GM19025 (cell line): ENCODE measurements around the gene TGFBR3.

Experiments
- ATAC-seq: cut with Tn5 transposase; IDR thresholded peaks from one replicate; pipeline ENCODE4 v1.9.1; 2021; ENCODE audit warnings: mild to moderate bottlenecking, low read depth, moderate library complexity; ENCODE audit not compliant: unreplicated experiment

Gene TGFBR3

GRCh38 chr1:91724231-91724630, 161.7 kb downstream of the TGFBR3 start:
- no peak for ATAC-seq

GRCh38 chr1:91720044-91720443, 165.9 kb downstream of the TGFBR3 start:
- ATAC-seq = no peak

- no peak for ATAC-seq
Observed at GRCh38 chr1:91718877-91719276, 167.1 kb downstream of the TGFBR3 start.

- ATAC-seq = no peak
Observed at GRCh38 chr1:91718368-91718767, 167.6 kb downstream of the TGFBR3 start.

- ATAC-seq = no peak
Observed at GRCh38 chr1:91717839-91718238, 168.1 kb downstream of the TGFBR3 start.

- ATAC-seq = no peak
Observed at GRCh38 chr1:91716339-91716738, 169.6 kb downstream of the TGFBR3 start.

- ATAC-seq = no peak
Observed at GRCh38 chr1:91715416-91716000, 170.4 kb downstream of the TGFBR3 start.

GRCh38 chr1:91714867-91715381, 171.0 kb downstream of the TGFBR3 start:
- ATAC-seq = no peak

GRCh38 chr1:91712981-91713841, 172.7 kb downstream of the TGFBR3 start:
- ATAC-seq = peak; percentile 65

GRCh38 chr1:91712393-91712792, 173.6 kb downstream of the TGFBR3 start:
- no peak for ATAC-seq

- no peak for ATAC-seq
Observed at GRCh38 chr1:91711504-91712247, 174.3 kb downstream of the TGFBR3 start.

- ATAC-seq = no peak
Observed at GRCh38 chr1:91710261-91710660, 175.7 kb downstream of the TGFBR3 start.

GRCh38 chr1:91708691-91709090, 177.3 kb downstream of the TGFBR3 start:
- no peak for ATAC-seq

GRCh38 chr1:91707890-91708218, 178.1 kb downstream of the TGFBR3 start:
- ATAC-seq = no peak

GRCh38 chr1:91707114-91707889, 178.6 kb downstream of the TGFBR3 start:
- no peak for ATAC-seq

GRCh38 chr1:91706140-91706957, 179.6 kb downstream of the TGFBR3 start:
- no peak for ATAC-seq

GRCh38 chr1:91704746-91705145, 181.2 kb downstream of the TGFBR3 start:
- no peak for ATAC-seq

- no peak for ATAC-seq
Observed at GRCh38 chr1:91703095-91703494, 182.9 kb downstream of the TGFBR3 start.

GRCh38 chr1:91701472-91701869, 184.5 kb downstream of the TGFBR3 start:
- ATAC-seq = no peak
